Left ventricle myocardium inferior (tissue), 1 donor: ENCODE measurements around the gene RC3H2. TPM values are rescaled to one million over a fixed set of nuclear protein-coding genes. Genes with fewer than 3 reads are reported as not detected.

ENCODE experiments used
- DNase-seq: peaks from one replicate; pipeline ENCODE4 v3.0.0-alpha.2; 2020
- H3K27ac ChIP-seq: fragments of 200-600 bp; replicated peaks from 2 replicates; pipeline ENCODE4 v1.8.0; 2021
- H3K27me3 ChIP-seq: fragments of 200-600 bp; 2 replicates; pipeline ENCODE4 v1.8.0; 2021; ENCODE audit warnings: low read depth
- H3K36me3 ChIP-seq: fragments of 200-600 bp; 2 replicates; pipeline ENCODE4 v1.8.0; 2021
- H3K4me1 ChIP-seq: fragments of 200-600 bp; 2 replicates; pipeline ENCODE4 v1.8.0; 2021
- H3K4me3 ChIP-seq: fragments of 200-600 bp; 2 replicates; pipeline ENCODE4 v1.8.0; 2021; ENCODE audit warnings: mild to moderate bottlenecking, moderate library complexity
- H3K9me3 ChIP-seq: fragments of 200-600 bp; replicated peaks from 2 replicates; pipeline ENCODE4 v1.8.0; 2021
- intact Hi-C: fragments of 100-400 bp; cut with micrococcal nuclease; formaldehyde crosslinking; loops from one replicate; pipeline ENCODE4 v1.11.0; 2022
- total RNA-seq: library from RNA; stranded (reverse); fragmentation: NEBNext Ultra II Directional; extraction: Animal tissue kit (Norgen Biotek cat#: 25700); gene quantifications from one replicate; pipeline ENCODE4 v1.2.1, GENCODE V29; 2021
- TF ChIP-seq, protein P1 (sequence below): fragments of 200-600 bp; IDR thresholded peaks from 2 replicates; pipeline ENCODE4 v1.8.0; 2021; ENCODE audit warnings: antibody characterized with exemption, mild to moderate bottlenecking, borderline replicate concordance
- donor health status: DM: no; HTN: yes; CAD: no; lungs with severe emphysema.

RC3H2 gene
- total RNA-seq, 1 donor from 2014 or later = 37.7 TPM

DNA sequence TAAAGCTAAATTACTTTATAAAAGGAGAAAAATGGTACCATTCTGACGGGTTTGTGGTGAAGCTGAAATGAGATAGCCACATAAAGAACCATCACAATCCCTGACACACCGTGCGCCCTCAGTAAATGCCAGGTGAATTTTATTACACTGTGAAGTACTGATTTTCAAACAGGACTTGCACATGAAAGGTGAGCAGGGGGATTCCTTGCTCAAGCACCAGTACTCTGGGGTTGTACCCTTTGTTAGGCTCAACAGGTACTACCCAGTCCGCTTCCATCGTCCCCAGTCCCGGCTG, 35.2 kb upstream of the RC3H2 start:
- TF ChIP-seq, protein P1, sequence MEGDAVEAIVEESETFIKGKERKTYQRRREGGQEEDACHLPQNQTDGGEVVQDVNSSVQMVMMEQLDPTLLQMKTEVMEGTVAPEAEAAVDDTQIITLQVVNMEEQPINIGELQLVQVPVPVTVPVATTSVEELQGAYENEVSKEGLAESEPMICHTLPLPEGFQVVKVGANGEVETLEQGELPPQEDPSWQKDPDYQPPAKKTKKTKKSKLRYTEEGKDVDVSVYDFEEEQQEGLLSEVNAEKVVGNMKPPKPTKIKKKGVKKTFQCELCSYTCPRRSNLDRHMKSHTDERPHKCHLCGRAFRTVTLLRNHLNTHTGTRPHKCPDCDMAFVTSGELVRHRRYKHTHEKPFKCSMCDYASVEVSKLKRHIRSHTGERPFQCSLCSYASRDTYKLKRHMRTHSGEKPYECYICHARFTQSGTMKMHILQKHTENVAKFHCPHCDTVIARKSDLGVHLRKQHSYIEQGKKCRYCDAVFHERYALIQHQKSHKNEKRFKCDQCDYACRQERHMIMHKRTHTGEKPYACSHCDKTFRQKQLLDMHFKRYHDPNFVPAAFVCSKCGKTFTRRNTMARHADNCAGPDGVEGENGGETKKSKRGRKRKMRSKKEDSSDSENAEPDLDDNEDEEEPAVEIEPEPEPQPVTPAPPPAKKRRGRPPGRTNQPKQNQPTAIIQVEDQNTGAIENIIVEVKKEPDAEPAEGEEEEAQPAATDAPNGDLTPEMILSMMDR = no peak
- intact Hi-C loops = no loop called here
- Histone ChIP-seq H3K9me3 (no peaks in the 10 kb centered on the region), H3K4me1 (peaks cover 58% of the 10 kb centered on the region), H3K36me3 (peaks cover 24% of the 10 kb centered on the region), H3K4me3 (peak overlapping the region; percentile 93), H3K27me3 (no peaks in the 10 kb centered on the region), H3K27ac (peak overlapping the region; percentile 93)
- no peak for DNase-seq

DNA sequence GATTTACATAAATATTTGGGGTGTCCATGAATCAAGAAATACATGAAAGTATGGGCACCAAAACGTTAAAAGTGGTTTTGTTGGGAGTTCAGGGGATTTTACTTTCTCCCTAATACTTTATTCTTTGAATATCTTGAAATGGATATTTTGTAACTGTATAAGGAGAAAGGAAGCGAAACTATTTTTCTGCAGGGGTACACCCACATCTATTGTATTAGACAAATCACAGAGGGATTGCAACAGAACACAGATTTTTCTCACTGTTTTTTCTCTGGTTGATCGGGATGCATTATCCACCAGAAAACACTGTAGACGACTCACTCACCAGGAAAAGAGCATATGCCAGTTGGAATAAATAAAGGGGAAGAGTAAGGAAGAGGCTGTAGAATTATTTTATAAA, 34.4 kb upstream of the RC3H2 start:
- intact Hi-C loops = no loop called here
- TF ChIP-seq, protein P1 = no peak
- peaks cover 24% of the 10 kb centered on the region for H3K36me3 ChIP-seq
- H3K27me3 ChIP-seq = no peaks in the 10 kb centered on the region
- no peak overlapping the region for H3K27ac ChIP-seq
- no peaks in the 10 kb centered on the region for H3K9me3 ChIP-seq
- peaks cover 56% of the 10 kb centered on the region for H3K4me1 ChIP-seq
- no peak for DNase-seq
- H3K4me3 ChIP-seq = no peak overlapping the region

DNA sequence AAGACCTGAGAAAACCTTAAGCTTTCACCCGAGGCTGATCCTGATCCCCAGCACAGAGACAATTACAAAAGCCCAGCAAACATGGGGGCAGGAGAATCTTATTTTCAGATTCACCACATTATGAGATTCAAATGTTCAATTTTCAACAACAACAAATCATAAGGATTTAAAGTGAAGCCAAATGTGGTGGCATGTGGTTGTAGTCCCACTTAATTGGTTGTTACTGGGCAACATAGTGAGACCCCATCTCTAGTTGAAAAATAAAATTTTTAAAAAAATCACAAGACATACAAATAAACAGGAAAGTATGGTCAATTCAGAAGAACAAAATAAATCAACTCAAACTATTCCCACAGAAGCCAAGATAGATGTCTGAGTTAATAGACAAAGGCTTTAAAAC, 31.7 kb upstream of the RC3H2 start:
- no peak for DNase-seq
- no peaks in the 10 kb centered on the region for H3K9me3 ChIP-seq
- H3K27me3 ChIP-seq = no peaks in the 10 kb centered on the region
- H3K4me1 ChIP-seq = peaks cover 57% of the 10 kb centered on the region
- intact Hi-C loops = no loop called here
- no peak overlapping the region for H3K27ac ChIP-seq
- H3K36me3 ChIP-seq = peaks cover 24% of the 10 kb centered on the region
- TF ChIP-seq, protein P1 = no peak
- no peak overlapping the region for H3K4me3 ChIP-seq

DNA sequence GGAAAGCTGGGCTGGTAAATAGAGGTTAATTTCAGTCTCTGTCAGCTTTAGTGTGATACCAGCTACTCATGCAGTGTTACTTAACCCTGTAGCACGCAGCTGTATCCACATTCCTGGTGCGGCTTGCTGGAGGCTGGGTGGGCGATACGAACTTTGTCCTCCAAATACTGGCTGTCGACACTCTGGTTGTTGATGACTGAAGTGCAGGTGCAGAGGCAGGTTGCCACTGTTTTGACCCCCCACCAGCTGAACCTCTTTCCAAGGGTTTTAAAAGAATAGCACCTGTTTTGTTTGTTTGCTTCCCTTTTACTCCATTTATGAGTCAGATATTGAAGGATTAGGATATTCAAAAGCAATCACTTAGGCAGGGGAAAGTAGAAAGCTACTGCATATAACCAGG, 31.3 kb upstream of the RC3H2 start:
- no peak for DNase-seq
- no peaks in the 10 kb centered on the region for H3K9me3 ChIP-seq
- intact Hi-C loops = no loop called here
- peaks cover 57% of the 10 kb centered on the region for H3K4me1 ChIP-seq
- TF ChIP-seq, protein P1 = no peak
- H3K27me3 ChIP-seq = no peaks in the 10 kb centered on the region
- no peak overlapping the region for H3K4me3 ChIP-seq
- peaks cover 24% of the 10 kb centered on the region for H3K36me3 ChIP-seq
- no peak overlapping the region for H3K27ac ChIP-seq

DNA sequence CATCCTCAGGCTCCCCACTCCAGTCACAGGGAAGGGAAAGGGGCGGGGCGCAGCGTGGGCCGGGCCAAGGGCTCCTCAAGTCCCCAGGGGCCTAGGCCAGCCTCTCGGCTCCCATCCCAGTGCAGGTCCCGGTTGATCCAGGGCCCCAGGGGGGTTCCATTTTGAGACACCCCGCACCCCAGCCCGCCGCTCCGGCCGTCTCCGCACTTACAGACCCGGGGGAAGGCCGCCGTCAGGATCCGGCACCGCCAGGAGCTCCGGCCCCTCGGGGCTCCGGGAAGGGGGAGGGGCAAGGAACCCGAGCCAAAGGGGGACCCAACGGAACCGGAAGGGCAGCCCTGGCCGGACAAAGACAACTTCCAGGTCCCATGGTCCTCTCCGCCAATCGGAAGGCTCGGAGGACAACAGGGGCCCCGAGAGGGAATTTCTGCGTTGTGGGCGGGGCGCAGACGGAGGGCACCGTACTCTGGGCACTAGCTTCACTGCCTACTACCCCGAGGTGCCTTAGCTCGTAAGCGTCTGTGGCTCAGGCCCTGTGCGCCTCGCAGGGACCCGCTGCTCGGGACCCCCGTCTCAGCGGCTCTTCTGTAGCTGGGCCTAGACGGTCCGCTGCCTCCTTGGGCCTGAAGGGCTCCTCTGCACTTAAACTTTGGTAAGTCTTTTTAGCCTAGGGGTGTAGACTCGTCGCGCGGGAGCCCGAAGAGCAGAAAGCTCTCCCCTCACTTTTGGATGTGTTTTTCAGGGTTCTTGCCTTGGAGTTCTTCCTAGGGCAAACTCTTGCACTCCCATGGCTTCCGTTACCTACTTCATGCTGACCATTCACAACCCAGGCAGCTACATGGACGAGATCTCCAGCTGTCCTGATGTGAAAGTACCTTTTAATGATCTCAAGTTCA, 26.3 kb upstream of the RC3H2 start, which contains the start of gene ZBTB26:
ZBTB26 (minus strand) TSS at position 287 of the 896 bp plus-strand sequence. CDS start 11,578 bp downstream, outside the sequence.
- H3K27ac ChIP-seq = peak within 1 kb of the TSS; percentile 89
- TF ChIP-seq, protein P1 = no peak
- no peaks in the 10 kb centered on the region for H3K27me3 ChIP-seq
- H3K4me1 ChIP-seq = peaks cover 59% of the 10 kb centered on the region
- no peaks in the 10 kb centered on the region for H3K9me3 ChIP-seq
- H3K36me3 ChIP-seq = peaks cover 9% of the 10 kb centered on the region
- intact Hi-C loops = no loop called here
- DNase-seq = peak; percentile 94
- H3K4me3 ChIP-seq = peak within 1 kb of the TSS; percentile 90
